H1 (cell line): ENCODE results near the gene AMHR2. TPM values are rescaled to one million over a fixed set of nuclear protein-coding genes. Genes with fewer than 3 reads are reported as not detected.
A peak's percentile ranks its signal among the peaks of the same experiment; 100 is the strongest.

Source experiments
- CTCF ChIA-PET: fragments of 300-600 bp; sonication (Branson Sonifier 250); formaldehyde crosslinking; loops from one replicate; lab custom pipeline; 2021; ENCODE audit not compliant: partially characterized antibody; lab: Charles Lee
- POLR2A ChIA-PET: fragments of 300-600 bp; sonication (Branson Sonifier 250); formaldehyde crosslinking; loops from one replicate; lab custom pipeline; 2021; ENCODE audit warnings: inconsistent platforms; ENCODE audit not compliant: partially characterized antibody; lab: Charles Lee
- DNase-seq, 2 experiments: peaks; one replicate each; pipeline versions ENCODE4 v3.0.0 to v3.0.0-alpha.2; 2010 to 2022; ENCODE audit warnings: low spot score in 2 of 2, low read depth in 1 of 2, mixed read lengths in 1 of 2
- FAIRE-seq: peaks from 2 replicates; lab custom pipeline; 2011; peaks lifted over from hg19 to GRCh38; lab: Jason Lieb, UNC
- H2AFZ ChIP-seq: 2 replicates; pipeline ENCODE4 v1.8.1; 2012; ENCODE audit warnings: low read length, inconsistent platforms
- H2AK5ac ChIP-seq: 2 replicates; pipeline ENCODE4 v1.6.1; 2013; ENCODE audit warnings: low read depth, low read length
- H2BK120ac ChIP-seq: replicated peaks from 2 replicates; pipeline ENCODE3; 2013; ENCODE audit warnings: low read depth, low read length, inconsistent platforms
- H2BK12ac ChIP-seq: 2 replicates; pipeline ENCODE4 v1.6.1; 2013; ENCODE audit warnings: low read depth, low read length
- H2BK15ac ChIP-seq: 2 replicates; pipeline ENCODE4 v1.6.1; 2013; ENCODE audit warnings: low read length
- H2BK20ac ChIP-seq: 2 replicates; pipeline ENCODE4 v1.6.1; 2013; ENCODE audit warnings: low read length
- H2BK5ac ChIP-seq: 2 replicates; pipeline ENCODE4 v1.6.1; 2013; ENCODE audit warnings: low read depth, low read length
- H3K14ac ChIP-seq: 2 replicates; pipeline ENCODE4 v1.6.1; 2013; ENCODE audit warnings: inconsistent platforms; ENCODE audit not compliant: insufficient read length
- H3K18ac ChIP-seq: 2 replicates; pipeline ENCODE4 v1.6.1; 2013; ENCODE audit warnings: low read length; ENCODE audit errors: extremely low read depth
- H3K23ac ChIP-seq: 2 replicates; pipeline ENCODE4 v1.6.1; 2013; ENCODE audit warnings: inconsistent platforms; ENCODE audit not compliant: insufficient read length
- H3K23me2 ChIP-seq: 2 replicates; pipeline ENCODE4 v1.6.1; 2013; ENCODE audit warnings: low read depth, low read length
- H3K27ac ChIP-seq: 2 replicates; pipeline ENCODE4 v1.6.1; 2011; ENCODE audit warnings: low read depth, low read length, inconsistent platforms
- H3K27me3 ChIP-seq, 4 experiments: replicated peaks in 1 of 4; 1 replicate in 1 of 4; 2 replicates in 3 of 4; pipeline versions ENCODE4 v1.6.1 to v1.8.1; 2011 to 2013; ENCODE audit warnings: low read length in 3 of 4, mild to moderate bottlenecking in 3 of 4, inconsistent platforms in 2 of 4, mixed read lengths in 2 of 4, moderate library complexity in 1 of 4; ENCODE audit not compliant: control insufficient read depth in 3 of 4, insufficient read depth in 3 of 4; ENCODE audit errors: extremely low read depth in 1 of 4
- H3K36me3 ChIP-seq, 4 experiments: 2 replicates each; pipeline versions ENCODE4 v1.6.1 to v1.8.1; 2011 to 2013; ENCODE audit warnings: mild to moderate bottlenecking in 4 of 4, low read length in 3 of 4, moderate library complexity in 2 of 4, control low read depth in 1 of 4, inconsistent platforms in 1 of 4; ENCODE audit not compliant: insufficient read depth in 4 of 4, control insufficient read depth in 2 of 4
- H3K4ac ChIP-seq: replicated peaks from 2 replicates; pipeline ENCODE3; 2013; ENCODE audit warnings: low read length, low read depth, mixed read lengths, inconsistent platforms; ENCODE audit not compliant: insufficient read length
- H3K4me1 ChIP-seq, 4 experiments: replicated peaks in 1 of 4; 1 replicate in 1 of 4; 2 replicates in 3 of 4; pipeline versions ENCODE4 v1.6.1 to v1.8.1; 2011 to 2013; ENCODE audit warnings: low read length in 3 of 4, inconsistent platforms in 2 of 4, mixed read lengths in 1 of 4; ENCODE audit not compliant: insufficient read depth in 4 of 4, control insufficient read depth in 3 of 4
- H3K4me2 ChIP-seq, 2 experiments: 2 replicates each; pipeline versions ENCODE4 v1.6.1 to v1.8.1; 2011 to 2013; ENCODE audit warnings: low read depth in 2 of 2, low read length in 2 of 2, control low read depth in 1 of 2, inconsistent platforms in 1 of 2, mild to moderate bottlenecking in 1 of 2; ENCODE audit not compliant: insufficient read depth in 1 of 2
- H3K4me3 ChIP-seq, 4 experiments: fragments of 200-600, 300-600 bp in 1 of 4; sonication (generic), shearing (Covaris generic), sonication (Bioruptor Twin) in 1 of 4; 2 replicates each; pipeline versions ENCODE4 v1.5.1 to v1.8.1; 2011 to 2016; ENCODE audit warnings: low read length in 4 of 4, low read depth in 3 of 4, control low read depth in 2 of 4, inconsistent platforms in 2 of 4, mild to moderate bottlenecking in 2 of 4, mixed read lengths in 1 of 4, moderate library complexity in 1 of 4; ENCODE audit not compliant: insufficient read depth in 2 of 4; ENCODE audit errors: extremely low read depth in 1 of 4
- H3K56ac ChIP-seq: replicated peaks from 2 replicates; pipeline ENCODE3; 2013; ENCODE audit warnings: low read depth, mild to moderate bottlenecking, mixed read lengths, low read length, inconsistent platforms; ENCODE audit not compliant: insufficient read length
- H3K79me1 ChIP-seq: 2 replicates; pipeline ENCODE4 v1.6.1; 2013; ENCODE audit warnings: low read depth, low read length, control low read depth
- H3K79me2 ChIP-seq, 2 experiments: 2 replicates each; pipeline versions ENCODE4 v1.6.1 to v1.8.1; 2012 to 2013; ENCODE audit warnings: low read length in 2 of 2, mild to moderate bottlenecking in 2 of 2, inconsistent platforms in 1 of 2; ENCODE audit not compliant: insufficient read depth in 2 of 2, control insufficient read depth in 1 of 2
- H3K9ac ChIP-seq, 4 experiments: replicated peaks in 1 of 4; 1 replicate in 1 of 4; 2 replicates in 3 of 4; pipeline versions ENCODE4 v1.6.1 to v1.8.1; 2011 to 2013; ENCODE audit warnings: low read depth in 3 of 4, low read length in 3 of 4, control low read depth in 2 of 4, mild to moderate bottlenecking in 2 of 4, moderate library complexity in 2 of 4, inconsistent platforms in 1 of 4; ENCODE audit errors: extremely low read depth in 1 of 4
- H3K9me3 ChIP-seq, 2 experiments: 2 replicates each; pipeline versions ENCODE4 v1.6.1 to v1.8.1; 2012 to 2013; ENCODE audit warnings: mild to moderate bottlenecking in 2 of 2, moderate library complexity in 2 of 2, control low read depth in 1 of 2, inconsistent platforms in 1 of 2, low read depth in 1 of 2, low read length in 1 of 2, mixed read lengths in 1 of 2; ENCODE audit not compliant: insufficient read depth in 2 of 2
- H4K20me1 ChIP-seq, 2 experiments: replicated peaks in 1 of 2; 2 replicates each; pipeline versions ENCODE3 to v1.8.1; 2011 to 2013; ENCODE audit warnings: inconsistent platforms in 2 of 2, low read length in 2 of 2, mild to moderate bottlenecking in 1 of 2; ENCODE audit not compliant: insufficient read depth in 2 of 2, control insufficient read depth in 1 of 2
- H4K5ac ChIP-seq: 2 replicates; pipeline ENCODE4 v1.6.1; 2013; ENCODE audit warnings: low read length, low read depth, mixed read lengths, inconsistent platforms; ENCODE audit not compliant: insufficient read length
- H4K8ac ChIP-seq: 2 replicates; pipeline ENCODE4 v1.8.0; 2013; ENCODE audit warnings: mild to moderate bottlenecking, moderate library complexity, low read length, inconsistent platforms; ENCODE audit not compliant: insufficient read depth; ENCODE audit errors: extremely low read depth
- H4K91ac ChIP-seq: replicated peaks from 2 replicates; pipeline ENCODE3; 2013; ENCODE audit warnings: low read length, mixed read lengths, inconsistent platforms; ENCODE audit not compliant: insufficient read length
- BRCA1 ChIP-seq: IDR thresholded peaks from 2 replicates; pipeline ENCODE4 v1.6.1; 2012; ENCODE audit warnings: low read depth, low read length, improper control_type of control experiment
- HDAC2 ChIP-seq, 2 experiments: fragments of 300-600 bp in 1 of 2; sonication (generic) in 1 of 2; IDR thresholded peaks; 2 replicates each; pipeline ENCODE4 v1.6.1; 2011 to 2012; ENCODE audit warnings: low read depth in 2 of 2, low read length in 2 of 2, mild to moderate bottlenecking in 2 of 2, moderate library complexity in 2 of 2, borderline replicate concordance in 1 of 2, inconsistent platforms in 1 of 2
- POLR2A ChIP-seq, 2 experiments: IDR thresholded peaks; 1 replicate in 1 of 2; 2 replicates in 1 of 2; pipeline ENCODE4 v1.6.1; 2011; ENCODE audit warnings: low read depth in 2 of 2, low read length in 2 of 2, mild to moderate bottlenecking in 2 of 2; ENCODE audit errors: control extremely low read depth in 1 of 2
- POLR2AphosphoS5 ChIP-seq: IDR thresholded peaks from 2 replicates; pipeline ENCODE4 v1.6.1; 2011; ENCODE audit warnings: low read depth, low read length
- RAD21 ChIP-seq, 2 experiments: IDR thresholded peaks in 1 of 2; conservative IDR thresholded peaks in 1 of 2; 2 replicates each; pipeline ENCODE4 v1.6.1; 2011; ENCODE audit warnings: low read depth in 2 of 2, low read length in 2 of 2, improper control_type of control experiment in 1 of 2, inconsistent platforms in 1 of 2, mild to moderate bottlenecking in 1 of 2, moderate library complexity in 1 of 2
- RFX5 ChIP-seq: IDR thresholded peaks from 2 replicates; pipeline ENCODE4 v1.6.1; 2011; ENCODE audit warnings: low read depth, low read length, improper control_type of control experiment, borderline replicate concordance
- SRF ChIP-seq: IDR thresholded peaks from 2 replicates; pipeline ENCODE4 v1.6.1; 2011; ENCODE audit warnings: mild to moderate bottlenecking, low read depth, low read length, moderate library complexity
- TAF1 ChIP-seq: IDR thresholded peaks from 2 replicates; pipeline ENCODE4 v1.6.1; 2011; ENCODE audit warnings: mild to moderate bottlenecking, low read depth, low read length
- WGBS, 2 experiments: shearing (Covaris generic) in 1 of 2; methylation state at CpG; one replicate each; pipeline versions ENCODE4 v1.1.6 to v1.1.7; 2013 to 2015; ENCODE audit warnings: low lambda C conversion rate in 2 of 2, mixed read lengths in 2 of 2, inconsistent platforms in 1 of 2, low coverage in 1 of 2, missing lambda C conversion rate in 1 of 2; ENCODE audit not compliant: insufficient replicate concordance in 2 of 2, insufficient coverage in 1 of 2, insufficient read length in 1 of 2; ENCODE audit errors: extremely low coverage in 1 of 2, missing lambda C conversion rate in 1 of 2; 5-methylcytosine and 5-hydroxymethylcytosine counted together
- polyA plus RNA-seq, 7 experiments: library from polyadenylated mRNA; depleted of rRNA in 3 of 7; stranded (reverse) in 5 of 7; unstranded in 2 of 7; fragments of >200 nt in 5 of 7; fragments of 200-250 nt in 2 of 7; gene quantifications; 1 replicate in 5 of 7; 2 replicates in 1 of 7; 4 replicates in 1 of 7; pipeline versions ENCODE4 v1.2.1 to v1.2.3, GENCODE V29; 2011 to 2013; ENCODE audit warnings: missing spikeins in 2 of 7, mixed read lengths in 2 of 7
- total RNA-seq: library from RNA; stranded (reverse); fragmentation: NEBNext Ultra II Directional; extraction: Animal tissue kit (Norgen Biotek cat#: 25700); gene quantifications from 2 replicates; pipeline ENCODE4 v1.2.1, GENCODE V29; 2021
- TF ChIP-seq, protein P1 (sequence below): IDR thresholded peaks from 2 replicates; pipeline ENCODE4 v1.6.1; 2011; ENCODE audit warnings: low read depth, mild to moderate bottlenecking, low read length; ENCODE audit not compliant: insufficient read depth

The AMHR2 gene
- total and polyA plus RNA-seq, 2 of the 8 experiments (the other 6 are each of a cell fraction or from before 2014, with no cell fraction given) = 0.29 to 0.35 TPM

DNA sequence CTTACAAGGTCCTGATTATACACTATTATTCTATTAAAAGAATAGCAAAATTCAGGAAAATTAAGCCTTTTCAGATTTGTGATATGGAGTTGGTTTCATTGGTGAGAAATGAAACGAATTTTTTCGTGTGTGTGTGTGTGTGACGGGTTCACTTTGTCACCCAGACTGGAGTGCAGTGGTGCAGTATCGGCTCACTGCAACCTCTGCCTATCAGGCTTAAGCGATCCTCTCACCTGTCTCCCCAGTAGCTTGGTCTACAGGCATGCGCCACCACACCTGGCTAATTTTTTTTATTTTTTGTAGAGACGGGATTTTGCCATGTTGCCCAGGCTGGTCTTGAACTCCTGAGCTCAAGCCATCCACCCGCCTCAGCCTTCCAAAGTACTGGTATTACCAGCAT is 37.9 kb downstream of the AMHR2 start:
- no peak overlapping the region for H2BK5ac ChIP-seq
- H3K27ac ChIP-seq = no peak overlapping the region
- 87 to 100% methylated on average over 2 to 8 of the region's 8 CpGs for WGBS, 2 experiments
- H2BK12ac ChIP-seq = no peak overlapping the region
- no peak overlapping the region for H2AK5ac ChIP-seq
- H4K91ac ChIP-seq = no peak overlapping the region
- CTCF ChIA-PET = interaction anchor here (0.7 to 6.4 kb wide), 4 partner anchors 9 to 44 kb away, joined by 3 to 57 read pairs (median 6); no protein-coding TSS in a partner anchor
- TF ChIP-seq RAD21 (IDR thresholded peaks at IDR 0.05 in 1 of 2, conservative IDR thresholded peaks at IDR 0.05 in 1 of 2; ENCODE audit: low read depth in 2 of 2, low read length in 2 of 2) (no peak), SRF (no peak), POLR2A (IDR thresholded peaks at IDR 0.05; ENCODE audit: control extremely low read depth in 1 of 2, low read depth in 2 of 2, low read length in 2 of 2) (0 out of 3 replicates have a peak, but pooled peaks of 1 of the 2 experiments have one; percentile 6), HDAC2 (IDR thresholded peaks at IDR 0.05; ENCODE audit: borderline replicate concordance in 1 of 2, low read depth in 2 of 2, low read length in 2 of 2) (no peak), POLR2AphosphoS5 (peak; percentile 57; the same call in 1 of the 2 replicates), TAF1 (no peak), BRCA1 (no peak), RFX5 (no peak)
- TF ChIP-seq, protein P1, sequence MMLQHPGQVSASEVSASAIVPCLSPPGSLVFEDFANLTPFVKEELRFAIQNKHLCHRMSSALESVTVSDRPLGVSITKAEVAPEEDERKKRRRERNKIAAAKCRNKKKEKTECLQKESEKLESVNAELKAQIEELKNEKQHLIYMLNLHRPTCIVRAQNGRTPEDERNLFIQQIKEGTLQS = no peak
- TF ChIP-seq, all 59 proteins: peak for 2
- no peak overlapping the region for H4K8ac ChIP-seq
- DNase-seq = no peak
- H3K4me2 ChIP-seq = no peak overlapping the region
- no peak overlapping the region for H2AFZ ChIP-seq
- no peak overlapping the region for H2BK20ac ChIP-seq
- no peaks in the 10 kb centered on the region for H3K27me3 ChIP-seq
- no peak overlapping the region for H3K4me3 ChIP-seq
- FAIRE-seq = no peak
- POLR2A ChIA-PET = interaction anchor here (0.6 to 67.0 kb wide), 6 partner anchors 6 to 140 kb away, joined by 3 to 3397 read pairs (median 6); partner anchors contain the start of genes AAAS, MAP3K12, NPFF and PCBP2
- no peak overlapping the region for H3K4ac ChIP-seq
- H3K23ac ChIP-seq = no peak overlapping the region
- no peak overlapping the region for H4K5ac ChIP-seq
- no peak overlapping the region for H3K56ac ChIP-seq
- no peak overlapping the region for H2BK120ac ChIP-seq
- peaks cover 0 to 10% (median under 1%) of the 10 kb centered on the region in 4 experiments; a peak in 3 of 7 replicates for H3K4me1 ChIP-seq
- H4K20me1 ChIP-seq = peaks cover 35 to 47% of the 10 kb centered on the region in 2 experiments
- H2BK15ac ChIP-seq = no peak overlapping the region
- no peak overlapping the region for H3K18ac ChIP-seq
- peaks cover 4% of the 10 kb centered on the region for H3K79me1 ChIP-seq
- H3K9ac ChIP-seq = no peak overlapping the region
- peaks cover 85 to 100% (median 94%) of the 10 kb centered on the region in 4 experiments for H3K36me3 ChIP-seq
- no peak overlapping the region for H3K14ac ChIP-seq
- no peaks in the 10 kb centered on the region; the same call in 1 of the 2 replicates for H3K23me2 ChIP-seq
- H3K79me2 ChIP-seq = peaks cover 8 to 88% of the 10 kb centered on the region in 2 experiments
- no peaks in the 10 kb centered on the region for H3K9me3 ChIP-seq
